GM18505 (cell line): Measurements from ENCODE around the gene ASAP2.

ENCODE experiments used
- ATAC-seq: cut with Tn5 transposase; IDR thresholded peaks from one replicate; pipeline ENCODE4 v1.9.1; 2021; ENCODE audit not compliant: unreplicated experiment
- POLR2A ChIP-seq: IDR thresholded peaks from 4 replicates; pipeline ENCODE4 v1.6.1; 2011; ENCODE audit warnings: borderline replicate concordance; ENCODE audit not compliant: insufficient read depth, insufficient read length; ENCODE audit errors: extremely low read depth

Gene ASAP2

GRCh38 chr2:9236045-9236344, 29.4 kb downstream of the ASAP2 start:
- no peak for TF ChIP-seq POLR2A

GRCh38 chr2:9236867-9237266, 30.3 kb downstream of the ASAP2 start:
- no peak for ATAC-seq
- no peak for TF ChIP-seq POLR2A

More at GRCh38 chr2:9236045-9236344, 29.4 kb downstream of the ASAP2 start:
- ATAC-seq: no peak

DNA sequence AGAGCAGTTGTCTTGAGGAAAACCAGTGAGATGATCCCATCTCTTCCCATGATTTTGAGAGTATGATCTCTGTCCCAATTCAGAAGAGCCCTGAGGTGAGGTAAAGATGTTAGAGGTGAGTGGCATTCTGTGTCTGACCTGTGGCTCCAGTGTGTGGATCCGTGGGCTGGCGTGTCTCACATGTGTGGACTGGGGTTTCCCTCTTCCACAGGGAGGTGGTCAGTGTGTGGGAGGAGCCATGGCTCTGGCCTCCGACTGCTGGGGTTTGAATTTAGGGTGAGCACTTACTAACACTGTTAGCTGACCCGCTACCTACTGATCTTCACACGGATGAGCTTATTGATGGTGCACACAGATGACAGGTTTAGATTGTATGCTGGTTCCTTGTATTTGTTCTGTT, 31.2 kb downstream of the ASAP2 start:
- no peak for TF ChIP-seq POLR2A
- no peak for ATAC-seq

GRCh38 chr2:9238591-9239326, 32.1 kb downstream of the ASAP2 start:
- ATAC-seq: no peak
- no peak for TF ChIP-seq POLR2A

GRCh38 chr2:9239616-9240015, 33.0 kb downstream of the ASAP2 start:
- TF ChIP-seq POLR2A: no peak
- ATAC-seq: no peak

DNA sequence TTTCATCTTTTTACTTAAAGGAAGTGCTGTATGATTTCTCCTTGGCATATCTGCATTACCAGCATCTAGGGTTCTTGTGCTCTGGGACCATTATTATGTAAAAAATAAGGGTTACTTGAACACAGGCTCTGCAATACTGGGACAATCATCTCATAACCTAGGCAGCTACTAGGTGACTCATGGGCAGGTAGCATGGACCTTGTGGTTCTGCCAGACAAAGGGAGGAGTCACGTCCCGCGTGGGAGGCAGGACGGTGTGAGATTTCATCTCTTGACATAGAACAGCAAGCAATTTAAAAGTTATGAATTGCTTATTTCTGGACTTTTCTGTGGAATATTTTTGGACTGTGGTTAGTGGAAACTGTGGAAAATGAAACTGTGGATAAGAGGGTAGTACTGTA, 34.1 kb downstream of the ASAP2 start:
- no peak for TF ChIP-seq POLR2A
- no peak for ATAC-seq

DNA sequence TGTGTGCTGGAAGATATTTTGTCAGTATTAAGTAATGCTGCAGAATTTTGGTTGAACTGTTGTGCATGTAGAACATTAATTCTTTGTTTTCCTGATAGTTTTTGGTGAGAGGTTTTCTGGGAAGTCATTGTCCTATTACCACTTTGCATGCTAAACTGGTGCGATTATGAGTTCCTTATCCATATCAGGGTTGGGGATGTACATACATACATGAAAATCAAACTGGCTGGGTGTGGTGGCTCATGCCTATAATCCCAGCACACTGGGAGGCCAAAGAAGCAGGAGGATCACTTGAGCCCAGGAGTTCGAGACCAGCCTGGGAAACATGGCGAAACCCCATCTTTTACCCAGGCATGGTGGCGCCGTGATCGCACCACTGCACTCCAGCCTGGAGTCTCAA, 34.6 kb downstream of the ASAP2 start:
- ATAC-seq: no peak
- TF ChIP-seq POLR2A: no peak

DNA sequence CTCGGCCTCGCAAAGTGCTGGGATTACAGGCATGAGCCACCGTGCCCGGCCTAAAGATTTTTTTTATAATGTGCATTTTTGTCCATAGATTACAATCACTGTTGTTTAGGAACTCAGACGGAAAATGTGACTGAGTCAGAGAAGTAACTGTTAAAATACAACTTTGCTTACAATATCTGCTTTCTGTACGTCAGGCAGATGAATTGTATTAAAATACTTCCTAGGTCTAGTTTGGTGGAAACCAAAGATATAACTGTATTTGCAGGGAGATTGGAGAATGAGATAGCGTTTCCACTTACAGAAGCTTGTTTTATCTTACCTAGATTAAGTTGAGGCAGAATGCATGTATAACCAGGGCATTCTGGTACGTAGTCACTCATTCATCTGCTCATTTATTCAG, 36.7 kb downstream of the ASAP2 start:
- TF ChIP-seq POLR2A: no peak
- no peak for ATAC-seq

DNA sequence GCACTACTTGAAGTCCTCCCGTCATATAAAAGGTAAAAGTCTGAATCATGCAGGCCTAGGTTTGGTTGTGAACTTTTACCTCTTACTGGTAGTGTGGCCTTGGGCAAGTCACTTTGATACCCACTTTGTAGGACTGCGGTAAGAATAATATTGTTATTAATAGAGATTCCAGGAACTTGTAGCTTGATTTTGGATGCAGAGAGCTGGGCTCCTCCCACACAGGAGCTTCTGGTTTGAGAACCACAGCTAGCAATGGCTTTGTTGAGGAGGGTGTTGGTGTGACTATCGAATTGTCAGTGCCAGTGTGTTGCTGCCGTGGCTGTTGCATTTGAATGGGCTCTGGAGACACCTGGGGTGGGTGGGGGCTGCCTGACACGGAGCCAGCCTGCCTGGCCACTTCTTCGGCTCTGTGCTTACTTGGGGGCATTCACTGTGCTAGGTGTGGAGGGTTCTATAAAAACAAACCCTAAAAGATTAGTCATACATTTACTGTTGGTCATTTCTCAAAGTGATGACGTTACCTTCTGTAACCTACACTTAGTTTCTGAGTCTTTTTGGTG, 38.5 kb downstream of the ASAP2 start:
- ATAC-seq: no peak
- no peak for TF ChIP-seq POLR2A

DNA sequence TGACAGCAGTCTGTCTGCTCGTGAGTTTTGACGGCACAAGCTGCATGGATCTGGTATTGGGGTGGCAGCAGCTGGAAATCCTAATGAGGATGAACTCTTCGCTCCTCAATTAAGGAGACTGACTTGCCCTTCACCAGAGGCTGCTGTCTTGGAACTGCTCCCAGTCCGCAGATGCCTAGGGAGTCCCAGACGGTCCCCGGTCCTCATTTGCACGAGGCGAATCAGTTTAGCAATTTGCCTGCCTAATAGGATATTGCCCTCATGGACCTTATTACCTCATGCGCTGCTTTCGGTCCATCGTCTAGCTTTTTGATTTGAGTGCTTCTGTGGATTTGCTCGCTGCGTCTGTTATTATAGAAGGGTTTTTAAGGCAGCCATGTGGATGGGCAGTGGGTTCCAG, 40.6 kb downstream of the ASAP2 start:
- no peak for ATAC-seq
- TF ChIP-seq POLR2A: no peak

DNA sequence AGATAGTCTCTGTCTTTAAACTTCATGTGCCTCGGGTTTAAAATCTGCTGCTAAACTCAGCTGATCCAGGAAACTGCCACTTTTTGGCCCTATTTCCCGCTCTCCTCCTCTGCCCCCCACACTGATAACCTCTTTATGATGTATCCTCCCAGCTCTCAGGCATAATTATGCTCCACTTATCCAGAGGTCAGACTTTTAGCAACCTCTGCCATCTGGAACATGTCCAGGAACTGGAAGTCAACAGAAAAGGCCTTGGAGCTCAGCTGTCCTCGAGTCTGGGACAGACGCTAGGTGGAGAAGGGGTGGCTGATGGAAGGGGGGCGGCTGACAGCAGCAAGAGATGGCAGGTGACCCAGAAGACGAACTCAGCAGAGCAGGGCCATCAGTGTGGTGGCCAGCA, 41.2 kb downstream of the ASAP2 start:
- ATAC-seq: no peak
- no peak for TF ChIP-seq POLR2A

DNA sequence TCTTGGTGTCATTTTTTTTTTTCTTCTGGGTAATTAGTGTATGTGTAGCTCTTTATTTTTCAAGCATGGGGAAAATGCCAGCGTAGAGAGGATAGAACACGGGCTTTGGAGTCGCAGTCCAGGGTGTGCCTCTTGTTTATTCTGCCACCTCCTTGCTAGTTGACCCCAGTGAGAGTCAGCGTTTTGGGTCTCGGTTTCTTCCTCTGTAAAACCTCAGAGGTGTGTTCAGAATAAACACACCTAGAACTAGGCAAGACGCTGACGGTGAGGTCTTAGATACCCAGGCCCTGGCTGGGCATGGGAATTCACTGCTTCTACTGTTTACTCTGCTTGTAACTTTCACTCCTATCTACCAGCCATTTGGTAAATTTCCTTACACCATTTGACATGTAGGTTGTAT, 41.8 kb downstream of the ASAP2 start:
- TF ChIP-seq POLR2A: no peak
- ATAC-seq: no peak

GRCh38 chr2:9249020-9249800, 42.6 kb downstream of the ASAP2 start:
- ATAC-seq: no peak
- TF ChIP-seq POLR2A: no peak

DNA sequence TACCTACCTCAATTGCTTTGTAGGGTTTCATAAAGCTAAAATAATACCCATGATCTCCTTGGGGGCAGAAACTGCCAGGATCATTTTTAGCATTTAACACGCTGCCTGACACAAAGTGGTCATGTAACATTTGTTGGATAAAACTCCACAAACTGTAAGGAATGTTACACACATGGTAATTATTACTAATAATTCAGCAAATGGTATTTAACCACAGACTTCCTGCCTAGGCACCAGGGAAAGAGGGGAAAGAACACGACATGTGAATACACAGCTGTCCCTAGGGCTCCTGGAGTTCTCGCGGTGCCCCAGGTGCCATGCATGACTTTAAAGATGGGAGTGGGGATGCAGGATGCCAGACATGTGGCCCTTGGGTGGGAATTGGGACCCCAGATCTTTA, 43.5 kb downstream of the ASAP2 start:
- ATAC-seq: no peak
- TF ChIP-seq POLR2A: no peak

DNA sequence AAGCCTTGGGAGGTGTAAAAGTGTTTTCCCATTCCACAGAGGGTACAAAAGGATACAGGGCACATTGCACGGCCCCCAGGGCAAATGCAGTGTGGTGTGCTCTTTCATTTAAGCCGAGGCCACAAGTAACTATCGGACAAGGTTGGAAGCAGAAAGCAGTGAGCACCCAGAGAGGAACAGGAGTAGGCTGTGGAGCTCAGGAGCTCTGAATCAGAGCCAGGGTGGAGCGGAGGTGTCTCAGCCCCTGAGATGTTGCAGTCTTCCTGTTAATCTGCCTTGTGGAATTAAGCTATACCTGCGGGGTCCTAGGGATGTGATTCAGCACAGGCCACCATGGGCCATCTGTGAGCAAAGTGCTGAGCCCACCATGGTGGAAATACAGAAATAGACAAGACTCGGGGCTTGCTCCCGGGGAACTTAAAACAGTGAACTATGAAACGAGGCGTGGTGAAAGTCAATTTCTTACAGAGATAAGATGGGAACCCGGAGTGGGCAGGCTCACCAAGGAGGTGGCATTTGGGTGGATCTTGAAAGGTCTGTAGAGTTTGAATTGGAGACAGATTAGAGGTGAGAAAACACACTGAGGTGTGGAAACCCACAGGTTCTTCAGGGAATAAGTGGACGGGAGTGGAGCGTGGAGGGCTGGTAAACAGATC, 44.0 kb downstream of the ASAP2 start:
- no peak for TF ChIP-seq POLR2A
- ATAC-seq: no peak
